GM12872 (cell line): ENCODE data around the gene RAB4A.
A peak's percentile ranks its signal among the peaks of the same experiment; 100 is the strongest.

ENCODE experiments used
- CTCF ChIP-seq: IDR thresholded peaks from 3 replicates; pipeline ENCODE4 v1.5.1; 2011; ENCODE audit warnings: low read depth, mild to moderate bottlenecking, low read length, moderate library complexity; ENCODE audit not compliant: insufficient read depth

RAB4A gene

GRCh38 chr1:229254910-229255541, 15.9 kb upstream of the RAB4A start:
- peak; percentile 37; the same call in 2 of the 3 replicates for TF ChIP-seq CTCF

DNA sequence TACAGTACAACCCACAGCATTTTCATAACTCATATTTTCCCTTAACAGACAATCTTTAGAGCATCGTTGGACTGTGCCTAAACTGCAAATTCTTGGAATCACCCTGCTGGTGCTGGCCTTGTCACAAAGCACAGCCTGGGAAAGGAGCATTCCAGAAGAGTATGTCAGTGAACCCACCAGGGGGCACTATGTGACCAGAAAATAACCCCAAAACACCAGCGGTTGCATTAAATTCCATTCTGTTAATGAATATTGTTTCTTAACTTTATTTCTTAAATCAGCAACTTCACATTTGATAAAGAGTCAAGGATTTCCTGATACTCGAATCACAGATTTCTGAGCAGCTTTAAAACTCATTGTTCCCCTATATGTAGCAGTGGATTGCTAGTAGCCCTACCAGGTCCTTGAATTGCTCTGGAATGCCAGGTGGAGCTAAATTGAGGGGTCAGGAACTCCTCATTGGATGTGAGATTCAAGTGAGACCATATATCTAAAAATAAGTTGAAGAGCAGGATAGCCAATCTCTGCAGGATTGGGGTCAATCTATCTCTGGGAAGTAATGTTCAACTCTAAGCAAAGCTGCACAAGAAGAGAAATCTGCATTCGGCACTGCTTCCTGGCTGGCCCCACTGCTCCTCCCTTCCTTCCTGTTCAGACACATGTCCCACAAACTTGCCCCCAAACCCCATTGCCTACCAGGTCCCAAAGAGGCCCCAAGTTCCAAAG, 12.7 kb upstream of the RAB4A start:
- peak; percentile 69 for TF ChIP-seq CTCF

DNA sequence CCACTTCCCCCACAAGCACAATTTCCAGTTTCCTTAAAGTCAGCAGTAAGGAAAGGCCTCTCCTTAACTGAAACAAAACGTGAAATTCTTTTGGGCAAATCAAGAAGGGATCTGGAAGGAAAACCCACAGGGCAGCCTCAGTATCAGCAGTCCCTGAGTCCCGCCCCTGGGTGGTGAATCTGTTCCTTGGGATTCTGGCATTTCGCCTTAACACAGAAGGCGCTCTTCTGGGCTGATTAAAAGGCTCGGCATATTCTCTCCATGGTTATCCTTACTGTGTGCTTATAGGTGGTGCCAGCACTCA, 12.2 kb upstream of the RAB4A start:
- TF ChIP-seq CTCF = no peak

DNA sequence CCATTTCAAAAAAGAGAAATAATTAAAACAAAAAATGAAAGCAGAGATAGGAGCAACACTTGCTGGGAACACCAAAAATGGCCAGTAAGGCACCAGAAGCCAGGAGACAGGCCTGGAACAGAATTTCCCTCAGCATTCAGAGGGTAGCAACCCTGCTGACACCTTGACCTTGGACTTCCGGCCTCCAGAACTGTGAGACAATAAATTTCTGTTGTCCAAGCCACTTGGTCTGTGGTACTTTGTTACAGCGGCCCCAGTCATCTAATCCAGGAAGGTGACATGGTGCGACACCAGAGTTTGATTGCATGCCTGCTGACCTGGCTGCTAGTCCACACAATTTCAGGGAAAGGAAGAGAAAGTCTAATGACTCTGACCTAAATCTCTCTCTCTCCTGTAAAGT, 10.6 kb upstream of the RAB4A start:
- TF ChIP-seq CTCF = no peak

GRCh38 chr1:229262239-229262638, 8.7 kb upstream of the RAB4A start:
- TF ChIP-seq CTCF = no peak

DNA sequence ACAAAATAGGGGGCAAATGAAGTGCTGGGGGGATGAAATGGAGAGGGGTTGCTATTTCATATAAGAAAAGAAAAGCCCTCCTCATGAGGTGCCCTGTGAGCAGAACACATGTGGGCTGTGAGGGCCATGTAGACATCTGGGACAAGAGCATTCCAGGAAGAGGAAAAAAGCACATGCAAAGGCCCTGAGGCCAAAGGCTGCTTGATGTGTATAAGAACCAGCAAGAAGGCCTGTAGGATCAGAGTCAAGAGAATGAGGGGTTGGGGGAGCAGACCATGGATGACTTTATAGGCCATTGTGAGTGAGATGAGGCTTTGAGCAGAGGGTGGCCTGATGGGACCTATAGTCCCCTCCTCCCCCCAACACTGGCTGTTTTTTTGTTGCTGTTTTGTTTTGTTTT, 7.7 kb upstream of the RAB4A start:
- TF ChIP-seq CTCF = no peak

- no peak for TF ChIP-seq CTCF
Measured at GRCh38 chr1:229264068-229264467, 6.8 kb upstream of the RAB4A start.
